ENCODE results near the gene YEATS4. TPM values are rescaled to one million over a fixed set of nuclear protein-coding genes. Genes with fewer than 3 reads are reported as not detected.

The YEATS4 gene
- total RNA-seq, 1 donor = 37.2 TPM

DNA sequence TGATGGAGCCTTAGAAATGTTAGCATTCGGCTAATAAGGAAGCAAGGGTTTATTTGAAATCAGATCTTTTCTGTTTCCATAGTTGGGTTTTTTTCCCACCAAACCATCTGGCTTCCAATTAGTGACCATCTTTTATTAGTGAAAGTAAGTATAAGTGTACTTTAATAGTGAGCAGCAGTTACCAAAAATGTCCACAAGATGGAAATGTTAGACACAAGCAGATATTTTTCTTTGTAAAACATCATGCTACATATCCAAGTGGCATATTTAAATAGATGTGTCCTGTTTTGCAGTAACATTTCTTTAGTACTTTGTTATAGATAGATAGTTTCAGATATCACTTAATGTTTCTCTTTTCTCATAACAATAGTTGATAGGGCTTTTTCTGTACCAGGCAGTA is 28.8 kb downstream of the YEATS4 start:
- DNase-seq (ENCODE audit: low read depth) = peak; percentile 85
- H3K4me3 ChIP-seq (ENCODE audit: low read depth, low read length) = no peak overlapping the region
- TF ChIP-seq, protein P1, sequence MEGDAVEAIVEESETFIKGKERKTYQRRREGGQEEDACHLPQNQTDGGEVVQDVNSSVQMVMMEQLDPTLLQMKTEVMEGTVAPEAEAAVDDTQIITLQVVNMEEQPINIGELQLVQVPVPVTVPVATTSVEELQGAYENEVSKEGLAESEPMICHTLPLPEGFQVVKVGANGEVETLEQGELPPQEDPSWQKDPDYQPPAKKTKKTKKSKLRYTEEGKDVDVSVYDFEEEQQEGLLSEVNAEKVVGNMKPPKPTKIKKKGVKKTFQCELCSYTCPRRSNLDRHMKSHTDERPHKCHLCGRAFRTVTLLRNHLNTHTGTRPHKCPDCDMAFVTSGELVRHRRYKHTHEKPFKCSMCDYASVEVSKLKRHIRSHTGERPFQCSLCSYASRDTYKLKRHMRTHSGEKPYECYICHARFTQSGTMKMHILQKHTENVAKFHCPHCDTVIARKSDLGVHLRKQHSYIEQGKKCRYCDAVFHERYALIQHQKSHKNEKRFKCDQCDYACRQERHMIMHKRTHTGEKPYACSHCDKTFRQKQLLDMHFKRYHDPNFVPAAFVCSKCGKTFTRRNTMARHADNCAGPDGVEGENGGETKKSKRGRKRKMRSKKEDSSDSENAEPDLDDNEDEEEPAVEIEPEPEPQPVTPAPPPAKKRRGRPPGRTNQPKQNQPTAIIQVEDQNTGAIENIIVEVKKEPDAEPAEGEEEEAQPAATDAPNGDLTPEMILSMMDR (IDR thresholded peaks at IDR 0.05; ENCODE audit: insufficient read depth, low read length) = peak; percentile 74

DNA sequence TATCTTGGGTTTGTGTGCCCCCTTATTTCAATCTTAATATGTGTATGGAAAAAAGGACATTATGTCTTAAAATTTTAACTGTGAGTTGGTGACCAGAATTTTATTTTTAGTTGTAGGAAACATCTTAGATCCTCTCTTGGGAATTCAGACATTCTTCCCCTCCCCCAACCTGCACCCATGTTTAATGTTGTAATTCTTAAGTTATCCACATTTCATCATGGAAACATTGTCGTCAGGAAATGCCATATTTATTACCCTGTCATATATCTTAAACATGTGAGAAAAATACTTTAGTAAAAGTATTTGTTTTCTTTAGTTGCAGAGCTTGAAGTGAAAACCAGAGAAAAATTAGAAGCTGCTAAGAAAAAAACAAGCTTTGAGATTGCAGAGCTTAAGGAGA is 30.3 kb downstream of the YEATS4 start:
- TF ChIP-seq, protein P1 (IDR thresholded peaks at IDR 0.05; ENCODE audit: insufficient read depth, low read length) = no peak
- no peak overlapping the region for H3K4me3 ChIP-seq (ENCODE audit: low read depth, low read length)
- peak; percentile 79 for DNase-seq (ENCODE audit: low read depth)

DNA sequence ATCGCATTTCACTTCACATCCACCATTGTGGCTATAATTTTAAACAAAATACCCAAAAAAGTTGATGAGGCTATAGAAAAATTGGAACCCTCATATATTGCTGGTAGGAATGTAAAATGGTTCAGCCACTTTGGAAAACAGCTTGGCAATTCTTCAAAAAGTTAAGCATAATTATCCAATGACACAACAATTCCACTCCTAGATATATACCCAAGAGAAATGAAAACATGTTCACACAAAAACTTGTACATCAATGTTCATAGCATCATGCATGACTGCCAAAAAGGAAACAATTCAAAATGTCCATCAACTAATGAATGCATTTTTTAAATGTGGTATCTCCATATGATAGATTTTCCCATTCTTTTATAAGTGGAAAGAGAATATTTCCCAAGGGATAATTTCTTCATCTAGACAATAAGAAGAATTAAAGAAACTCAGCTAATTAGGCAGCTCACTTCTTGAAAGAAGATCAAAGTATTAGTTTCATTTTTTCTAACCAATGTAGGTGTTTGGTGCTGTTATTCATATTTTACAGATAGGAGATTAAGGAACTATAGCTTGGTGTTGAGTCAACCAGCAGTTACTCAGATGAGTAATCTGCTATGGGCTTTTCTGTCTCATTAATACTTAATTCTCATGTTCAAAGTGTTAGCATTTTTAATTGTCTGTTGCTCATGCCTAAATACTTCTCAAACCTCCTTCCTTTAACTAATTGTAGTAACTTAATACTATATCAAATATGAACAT is 32.8 kb downstream of the YEATS4 start:
- peak; percentile 47 for DNase-seq (ENCODE audit: low read depth)
- H3K4me3 ChIP-seq (ENCODE audit: low read depth, low read length) = no peak overlapping the region
- TF ChIP-seq, protein P1 (IDR thresholded peaks at IDR 0.05; ENCODE audit: insufficient read depth, low read length) = no peak

DNA sequence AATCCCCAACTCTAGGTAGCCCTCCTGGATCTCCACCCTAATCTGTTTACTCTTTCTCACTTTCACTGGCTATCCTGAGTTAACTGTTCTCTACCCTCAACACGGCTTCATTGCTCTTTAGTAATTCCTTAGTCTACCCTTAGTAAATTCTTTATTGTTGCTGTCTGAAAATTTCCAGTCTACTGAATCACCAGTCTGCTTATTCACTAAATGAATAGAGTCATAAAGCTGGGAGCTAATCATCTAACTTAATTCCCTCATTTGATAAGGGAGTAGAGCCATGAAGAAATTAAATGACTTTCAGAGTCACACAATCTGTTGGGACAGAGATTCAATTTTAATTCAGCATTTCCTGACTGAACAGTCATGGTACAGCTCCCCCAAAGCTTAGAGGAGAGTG is 36.5 kb downstream of the YEATS4 start:
- TF ChIP-seq, protein P1 (IDR thresholded peaks at IDR 0.05; ENCODE audit: insufficient read depth, low read length) = no peak
- DNase-seq (ENCODE audit: low read depth) = no peak
- H3K4me3 ChIP-seq (ENCODE audit: low read depth, low read length) = no peak overlapping the region

DNA sequence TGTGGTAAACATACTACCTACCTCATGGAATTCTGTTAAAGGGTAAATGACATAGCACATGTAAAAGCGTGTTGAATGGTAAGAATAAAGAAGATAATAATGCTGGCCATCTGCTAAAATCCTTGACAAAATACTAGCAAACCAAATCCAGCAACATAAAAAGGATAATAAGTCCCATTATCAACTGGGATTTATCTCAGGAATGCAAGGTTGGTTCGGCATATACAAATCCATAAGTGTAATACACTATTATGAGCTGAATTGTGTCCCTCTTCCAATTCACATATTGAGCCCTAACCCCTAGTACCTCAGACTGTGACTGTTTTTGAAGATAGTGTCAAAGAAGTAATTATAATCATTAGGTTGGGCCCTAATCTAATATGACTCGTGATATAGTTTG is 37.4 kb downstream of the YEATS4 start:
- no peak overlapping the region for H3K4me3 ChIP-seq (ENCODE audit: low read depth, low read length)
- TF ChIP-seq, protein P1 (IDR thresholded peaks at IDR 0.05; ENCODE audit: insufficient read depth, low read length) = no peak
- DNase-seq (ENCODE audit: low read depth) = no peak

DNA sequence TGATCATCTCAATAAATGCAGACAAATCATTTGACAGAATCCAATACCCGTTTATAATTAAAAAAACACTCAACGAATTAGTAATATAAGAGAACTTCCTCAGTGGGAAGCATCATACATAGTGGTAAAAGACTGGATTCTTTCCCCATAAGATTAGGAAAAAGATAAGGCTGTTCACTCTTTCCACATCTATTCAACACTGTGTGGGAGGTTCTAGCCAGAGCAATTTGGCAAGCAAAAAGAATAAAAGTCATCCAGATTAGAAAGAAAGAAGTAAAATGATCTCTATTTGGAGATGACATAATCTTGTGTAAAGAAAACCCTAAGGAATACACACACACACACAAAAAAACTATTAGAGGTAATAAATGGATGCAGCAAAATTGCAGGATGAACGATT is 38.4 kb downstream of the YEATS4 start:
- DNase-seq (ENCODE audit: low read depth) = peak; percentile 88
- TF ChIP-seq, protein P1 (IDR thresholded peaks at IDR 0.05; ENCODE audit: insufficient read depth, low read length) = no peak
- H3K4me3 ChIP-seq (ENCODE audit: low read depth, low read length) = no peak overlapping the region

DNA sequence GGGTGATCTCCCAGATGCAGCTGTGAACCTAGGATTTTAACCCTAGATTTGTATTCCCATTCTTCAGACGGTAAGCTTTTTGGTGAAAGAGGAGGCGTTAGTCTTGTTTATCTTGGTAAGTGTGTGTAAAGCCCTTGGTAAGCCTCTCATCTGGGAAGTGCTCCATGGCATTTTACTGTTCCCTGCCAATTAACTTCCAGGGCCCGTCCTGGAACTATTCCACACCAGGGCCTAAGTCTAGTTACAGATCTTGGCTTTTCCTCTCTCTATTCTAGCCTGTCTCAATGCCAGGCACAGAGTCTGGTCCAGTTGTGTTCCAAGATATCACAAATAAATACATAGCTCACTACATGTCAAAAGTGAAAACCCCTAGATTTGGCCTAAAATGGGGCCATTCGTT is 42.4 kb downstream of the YEATS4 start:
- DNase-seq (ENCODE audit: low read depth) = peak; percentile 65
- no peak overlapping the region for H3K4me3 ChIP-seq (ENCODE audit: low read depth, low read length)
- TF ChIP-seq, protein P1 (IDR thresholded peaks at IDR 0.05; ENCODE audit: insufficient read depth, low read length) = no peak

Measured in fibroblast of the aortic adventitia (primary cell).